HEK293T (cell line): ENCODE measurements around the gene PDLIM1.

Experiments
- ARNT ChIP-seq: fragments of 450-650 bp; IDR thresholded peaks from 2 replicates; pipeline ENCODE4 v1.6.1; 2017; ENCODE audit warnings: mild to moderate bottlenecking
- FOXA1 ChIP-seq: fragments of 450-650 bp; IDR thresholded peaks from 2 replicates; pipeline ENCODE4 v1.6.1; 2016; ENCODE audit warnings: mild to moderate bottlenecking
- FOXK2 ChIP-seq: fragments of 450-650 bp; IDR thresholded peaks from 2 replicates; pipeline ENCODE4 v1.6.1; 2016; ENCODE audit warnings: mild to moderate bottlenecking
- FOXM1 ChIP-seq: fragments of 450-650 bp; IDR thresholded peaks from 2 replicates; pipeline ENCODE4 v1.6.1; 2017; ENCODE audit warnings: mild to moderate bottlenecking, borderline replicate concordance
- HDGF ChIP-seq: fragments of 450-650 bp; IDR thresholded peaks from 2 replicates; pipeline ENCODE4 v1.6.1; 2017; ENCODE audit warnings: antibody characterized with exemption, borderline replicate concordance
- SP1 ChIP-seq: fragments of 450-650 bp; IDR thresholded peaks from 2 replicates; pipeline ENCODE4 v1.6.1; 2017
- SUZ12 ChIP-seq: fragments of 450-650 bp; IDR thresholded peaks from 2 replicates; pipeline ENCODE4 v1.6.1; 2016; ENCODE audit warnings: mild to moderate bottlenecking
- TARDBP ChIP-seq: fragments of 450-650 bp; IDR thresholded peaks from 2 replicates; pipeline ENCODE4 v1.6.1; 2016
- ZNF384 ChIP-seq: fragments of 450-650 bp; IDR thresholded peaks from 2 replicates; pipeline ENCODE4 v1.6.1; 2016

DNA sequence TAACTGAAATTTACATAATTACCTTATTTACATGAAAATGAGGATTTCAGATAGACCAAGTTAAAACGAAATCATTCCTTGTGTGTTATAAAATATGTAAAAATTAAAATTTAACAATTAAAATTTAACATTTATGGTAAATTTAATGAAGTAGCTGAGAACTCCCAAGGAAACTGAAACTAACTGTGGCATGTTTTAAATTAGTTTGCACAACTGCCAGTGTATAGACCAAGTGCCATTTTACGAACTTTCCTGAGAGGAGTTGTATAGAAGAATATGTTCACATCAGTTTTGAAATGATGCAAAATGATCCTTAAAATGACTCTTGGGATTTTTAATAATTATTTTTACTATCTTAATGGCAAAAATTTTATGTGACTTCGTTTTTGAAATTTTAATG lies 23.6 kb downstream of the PDLIM1 start:
- TF ChIP-seq TARDBP, result no peak
- no peak for TF ChIP-seq SP1
- no peak for TF ChIP-seq FOXM1
- TF ChIP-seq ZNF384, result no peak
- TF ChIP-seq ARNT, result no peak
- TF ChIP-seq SUZ12, result no peak
- TF ChIP-seq FOXK2, result no peak
- TF ChIP-seq HDGF, result no peak
- no peak for TF ChIP-seq FOXA1
